GM12891 (cell line): ENCODE measurements around the gene MBNL2.

Experiments used
- POLR2A ChIP-seq: IDR thresholded peaks from 2 replicates; pipeline ENCODE4 v1.6.1; 2011; ENCODE audit warnings: low read depth, low read length, control low read depth
- POLR2AphosphoS5 ChIP-seq: IDR thresholded peaks from 2 replicates; pipeline ENCODE4 v1.6.1; 2011; ENCODE audit warnings: low read depth, low read length, control low read depth
- SPI1 ChIP-seq: IDR thresholded peaks from 2 replicates; pipeline ENCODE4 v1.6.1; 2011; ENCODE audit warnings: low read depth, low read length, control low read depth
- TAF1 ChIP-seq: IDR thresholded peaks from 2 replicates; pipeline ENCODE4 v1.6.1; 2011; ENCODE audit warnings: low read depth, low read length, control low read depth

DNA sequence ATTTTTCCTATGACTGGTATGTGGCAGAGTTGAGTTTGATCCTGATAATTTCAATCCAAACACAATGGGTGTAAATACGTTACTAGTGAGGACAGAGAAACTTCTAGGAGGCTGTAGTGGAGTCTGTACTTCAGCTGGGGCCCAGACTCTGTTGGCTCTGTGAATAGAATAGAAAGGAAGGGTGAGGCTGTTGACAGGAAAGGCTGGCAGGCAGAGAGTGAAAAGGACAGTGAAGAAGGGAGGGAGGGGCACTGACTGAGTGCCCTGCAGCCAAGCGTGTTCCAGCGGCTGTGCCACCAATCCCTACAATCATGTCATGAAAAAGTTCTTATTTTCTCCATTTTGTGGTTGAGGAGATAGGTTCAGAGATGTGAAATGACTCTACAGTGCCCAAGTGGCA lies 80.5 kb downstream of the MBNL2 start:
- no peak for TF ChIP-seq SPI1
- TF ChIP-seq POLR2A, result no peak
- no peak for TF ChIP-seq POLR2AphosphoS5
- TF ChIP-seq TAF1, result no peak
